ENCODE data around the gene TMEM163. TPM values are rescaled to one million over a fixed set of nuclear protein-coding genes. Genes with fewer than 3 reads are reported as not detected.

The TMEM163 gene
- total and polyA plus RNA-seq, 2 of the 13 experiments (the other 11 are each of a cell fraction or from before 2014, with no cell fraction given): 0.05 TPM; not detected in 1

DNA sequence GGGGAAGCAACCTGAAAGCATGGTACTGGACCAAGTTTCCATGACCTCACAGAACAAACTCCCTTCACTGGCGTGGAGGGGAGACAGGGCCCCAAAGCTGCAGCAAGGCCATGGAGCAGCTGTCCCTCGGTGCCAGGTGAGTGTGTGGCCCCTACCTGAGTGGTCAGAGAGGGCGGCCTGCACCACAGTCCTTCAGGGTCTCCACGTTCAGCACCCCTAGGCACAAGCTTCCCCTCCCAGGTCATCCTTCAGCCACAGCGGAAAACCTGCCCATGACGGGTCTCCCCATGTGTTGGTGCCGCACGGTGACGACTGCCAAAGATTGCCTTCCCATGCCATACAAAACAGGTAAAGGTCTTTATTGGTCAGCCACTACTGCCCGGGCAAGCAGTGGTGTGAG lies 263.4 kb downstream of the TMEM163 start (continued):
- TF ChIP-seq, protein P1, sequence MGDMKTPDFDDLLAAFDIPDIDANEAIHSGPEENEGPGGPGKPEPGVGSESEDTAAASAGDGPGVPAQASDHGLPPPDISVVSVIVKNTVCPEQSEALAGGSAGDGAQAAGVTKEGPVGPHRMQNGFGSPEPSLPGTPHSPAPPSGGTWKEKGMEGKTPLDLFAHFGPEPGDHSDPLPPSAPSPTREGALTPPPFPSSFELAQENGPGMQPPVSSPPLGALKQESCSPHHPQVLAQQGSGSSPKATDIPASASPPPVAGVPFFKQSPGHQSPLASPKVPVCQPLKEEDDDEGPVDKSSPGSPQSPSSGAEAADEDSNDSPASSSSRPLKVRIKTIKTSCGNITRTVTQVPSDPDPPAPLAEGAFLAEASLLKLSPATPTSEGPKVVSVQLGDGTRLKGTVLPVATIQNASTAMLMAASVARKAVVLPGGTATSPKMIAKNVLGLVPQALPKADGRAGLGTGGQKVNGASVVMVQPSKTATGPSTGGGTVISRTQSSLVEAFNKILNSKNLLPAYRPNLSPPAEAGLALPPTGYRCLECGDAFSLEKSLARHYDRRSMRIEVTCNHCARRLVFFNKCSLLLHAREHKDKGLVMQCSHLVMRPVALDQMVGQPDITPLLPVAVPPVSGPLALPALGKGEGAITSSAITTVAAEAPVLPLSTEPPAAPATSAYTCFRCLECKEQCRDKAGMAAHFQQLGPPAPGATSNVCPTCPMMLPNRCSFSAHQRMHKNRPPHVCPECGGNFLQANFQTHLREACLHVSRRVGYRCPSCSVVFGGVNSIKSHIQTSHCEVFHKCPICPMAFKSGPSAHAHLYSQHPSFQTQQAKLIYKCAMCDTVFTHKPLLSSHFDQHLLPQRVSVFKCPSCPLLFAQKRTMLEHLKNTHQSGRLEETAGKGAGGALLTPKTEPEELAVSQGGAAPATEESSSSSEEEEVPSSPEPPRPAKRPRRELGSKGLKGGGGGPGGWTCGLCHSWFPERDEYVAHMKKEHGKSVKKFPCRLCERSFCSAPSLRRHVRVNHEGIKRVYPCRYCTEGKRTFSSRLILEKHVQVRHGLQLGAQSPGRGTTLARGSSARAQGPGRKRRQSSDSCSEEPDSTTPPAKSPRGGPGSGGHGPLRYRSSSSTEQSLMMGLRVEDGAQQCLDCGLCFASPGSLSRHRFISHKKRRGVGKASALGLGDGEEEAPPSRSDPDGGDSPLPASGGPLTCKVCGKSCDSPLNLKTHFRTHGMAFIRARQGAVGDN (CRISPR knock-in tag; IDR thresholded peaks at IDR 0.05): peak; percentile 31
- TF ChIP-seq KDM2A (CRISPR knock-in tag; IDR thresholded peaks at IDR 0.05; ENCODE audit: borderline replicate concordance, low read depth) (peak; percentile 10; the same call in 1 of the 2 replicates), ELF4 (CRISPR knock-in tag; IDR thresholded peaks at IDR 0.05; ENCODE audit: borderline replicate concordance) (no peak), RBM22 (optimal IDR thresholded peaks at IDR 0.05; ENCODE audit: low read length) (peak; percentile 35), IKZF5 (CRISPR knock-in tag; IDR thresholded peaks at IDR 0.05) (no peak), MEIS2 (CRISPR knock-in tag; IDR thresholded peaks at IDR 0.05) (no peak), NFKB2 (CRISPR knock-in tag; IDR thresholded peaks at IDR 0.05; ENCODE audit: borderline replicate concordance) (no peak), ZC3H13 (CRISPR knock-in tag; IDR thresholded peaks at IDR 0.05) (peak; percentile 39; the same call in 1 of the 2 replicates), NFATC3 (CRISPR knock-in tag; IDR thresholded peaks at IDR 0.05) (no peak), SAFB2 (CRISPR knock-in tag; IDR thresholded peaks at IDR 0.05; ENCODE audit: borderline replicate concordance, low read depth) (no peak), BATF2 (CRISPR knock-in tag; IDR thresholded peaks at IDR 0.05) (no peak)
- TF ChIP-seq, protein P2, sequence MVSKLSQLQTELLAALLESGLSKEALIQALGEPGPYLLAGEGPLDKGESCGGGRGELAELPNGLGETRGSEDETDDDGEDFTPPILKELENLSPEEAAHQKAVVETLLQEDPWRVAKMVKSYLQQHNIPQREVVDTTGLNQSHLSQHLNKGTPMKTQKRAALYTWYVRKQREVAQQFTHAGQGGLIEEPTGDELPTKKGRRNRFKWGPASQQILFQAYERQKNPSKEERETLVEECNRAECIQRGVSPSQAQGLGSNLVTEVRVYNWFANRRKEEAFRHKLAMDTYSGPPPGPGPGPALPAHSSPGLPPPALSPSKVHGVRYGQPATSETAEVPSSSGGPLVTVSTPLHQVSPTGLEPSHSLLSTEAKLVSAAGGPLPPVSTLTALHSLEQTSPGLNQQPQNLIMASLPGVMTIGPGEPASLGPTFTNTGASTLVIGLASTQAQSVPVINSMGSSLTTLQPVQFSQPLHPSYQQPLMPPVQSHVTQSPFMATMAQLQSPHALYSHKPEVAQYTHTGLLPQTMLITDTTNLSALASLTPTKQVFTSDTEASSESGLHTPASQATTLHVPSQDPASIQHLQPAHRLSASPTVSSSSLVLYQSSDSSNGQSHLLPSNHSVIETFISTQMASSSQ (IDR thresholded peaks at IDR 0.05; ENCODE audit: low read depth): no peak
- TF ChIP-seq, protein P2 (CRISPR knock-in tag; IDR thresholded peaks at IDR 0.05; ENCODE audit: borderline replicate concordance): 0 out of 2 replicates have a peak, but pooled peaks have one; percentile 16
- TF ChIP-seq, protein P3, sequence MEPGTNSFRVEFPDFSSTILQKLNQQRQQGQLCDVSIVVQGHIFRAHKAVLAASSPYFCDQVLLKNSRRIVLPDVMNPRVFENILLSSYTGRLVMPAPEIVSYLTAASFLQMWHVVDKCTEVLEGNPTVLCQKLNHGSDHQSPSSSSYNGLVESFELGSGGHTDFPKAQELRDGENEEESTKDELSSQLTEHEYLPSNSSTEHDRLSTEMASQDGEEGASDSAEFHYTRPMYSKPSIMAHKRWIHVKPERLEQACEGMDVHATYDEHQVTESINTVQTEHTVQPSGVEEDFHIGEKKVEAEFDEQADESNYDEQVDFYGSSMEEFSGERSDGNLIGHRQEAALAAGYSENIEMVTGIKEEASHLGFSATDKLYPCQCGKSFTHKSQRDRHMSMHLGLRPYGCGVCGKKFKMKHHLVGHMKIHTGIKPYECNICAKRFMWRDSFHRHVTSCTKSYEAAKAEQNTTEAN (CRISPR knock-in tag; conservative IDR thresholded peaks at IDR 0.05): no peak
- TF ChIP-seq, protein P4, sequence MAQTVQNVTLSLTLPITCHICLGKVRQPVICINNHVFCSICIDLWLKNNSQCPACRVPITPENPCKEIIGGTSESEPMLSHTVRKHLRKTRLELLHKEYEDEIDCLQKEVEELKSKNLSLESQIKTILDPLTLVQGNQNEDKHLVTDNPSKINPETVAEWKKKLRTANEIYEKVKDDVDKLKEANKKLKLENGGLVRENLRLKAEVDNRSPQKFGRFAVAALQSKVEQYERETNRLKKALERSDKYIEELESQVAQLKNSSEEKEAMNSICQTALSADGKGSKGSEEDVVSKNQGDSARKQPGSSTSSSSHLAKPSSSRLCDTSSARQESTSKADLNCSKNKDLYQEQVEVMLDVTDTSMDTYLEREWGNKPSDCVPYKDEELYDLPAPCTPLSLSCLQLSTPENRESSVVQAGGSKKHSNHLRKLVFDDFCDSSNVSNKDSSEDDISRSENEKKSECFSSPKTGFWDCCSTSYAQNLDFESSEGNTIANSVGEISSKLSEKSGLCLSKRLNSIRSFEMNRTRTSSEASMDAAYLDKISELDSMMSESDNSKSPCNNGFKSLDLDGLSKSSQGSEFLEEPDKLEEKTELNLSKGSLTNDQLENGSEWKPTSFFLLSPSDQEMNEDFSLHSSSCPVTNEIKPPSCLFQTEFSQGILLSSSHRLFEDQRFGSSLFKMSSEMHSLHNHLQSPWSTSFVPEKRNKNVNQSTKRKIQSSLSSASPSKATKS (CRISPR knock-in tag; IDR thresholded peaks at IDR 0.05): no peak

Data from HepG2 (cell line).